ENCODE results near the gene IGF2.

GRCh38 chr11:2110521-2110920 is 28.7 kb downstream of the IGF2 start:
- TF ChIP-seq, protein P1, sequence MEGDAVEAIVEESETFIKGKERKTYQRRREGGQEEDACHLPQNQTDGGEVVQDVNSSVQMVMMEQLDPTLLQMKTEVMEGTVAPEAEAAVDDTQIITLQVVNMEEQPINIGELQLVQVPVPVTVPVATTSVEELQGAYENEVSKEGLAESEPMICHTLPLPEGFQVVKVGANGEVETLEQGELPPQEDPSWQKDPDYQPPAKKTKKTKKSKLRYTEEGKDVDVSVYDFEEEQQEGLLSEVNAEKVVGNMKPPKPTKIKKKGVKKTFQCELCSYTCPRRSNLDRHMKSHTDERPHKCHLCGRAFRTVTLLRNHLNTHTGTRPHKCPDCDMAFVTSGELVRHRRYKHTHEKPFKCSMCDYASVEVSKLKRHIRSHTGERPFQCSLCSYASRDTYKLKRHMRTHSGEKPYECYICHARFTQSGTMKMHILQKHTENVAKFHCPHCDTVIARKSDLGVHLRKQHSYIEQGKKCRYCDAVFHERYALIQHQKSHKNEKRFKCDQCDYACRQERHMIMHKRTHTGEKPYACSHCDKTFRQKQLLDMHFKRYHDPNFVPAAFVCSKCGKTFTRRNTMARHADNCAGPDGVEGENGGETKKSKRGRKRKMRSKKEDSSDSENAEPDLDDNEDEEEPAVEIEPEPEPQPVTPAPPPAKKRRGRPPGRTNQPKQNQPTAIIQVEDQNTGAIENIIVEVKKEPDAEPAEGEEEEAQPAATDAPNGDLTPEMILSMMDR (IDR thresholded peaks at IDR 0.05): no peak
- TF ChIP-seq TCF7L2 (IDR thresholded peaks at IDR 0.05; ENCODE audit: low read depth, low read length) (no peak), POLR2AphosphoS5 (IDR thresholded peaks at IDR 0.05; ENCODE audit: low read depth, low read length) (no peak), REST (IDR thresholded peaks at IDR 0.05; ENCODE audit: insufficient read depth in 1 of 2, low read depth in 2 of 2, low read length in 1 of 2) (no peak)

All from Panc1 (cell line).